D721Med (cell line): Measurements from ENCODE around the gene AP1S1.
"Not testable (repeated sequence)": the region's sequence is repeated elsewhere in the genome, so short reads cannot be mapped to it uniquely, and the experiment has no call there.

Source experiments
- DNase-seq: peaks from one replicate; pipeline ENCODE4 v3.0.0; 2011; ENCODE audit warnings: low spot score; ENCODE audit not compliant: insufficient read length
- FAIRE-seq: peaks from 2 replicates; lab custom pipeline; 2011; peaks lifted over from hg19 to GRCh38; lab: Jason Lieb, UNC
- TF ChIP-seq, protein P1 (sequence below): IDR thresholded peaks from 2 replicates; pipeline ENCODE4 v1.5.1; 2012; ENCODE audit warnings: mild to moderate bottlenecking, control low read depth; ENCODE audit not compliant: insufficient read depth; ENCODE audit errors: missing control alignments

Gene AP1S1

GRCh38 chr7:101125989-101126650, 28.2 kb upstream of the AP1S1 start:
- TF ChIP-seq, protein P1, sequence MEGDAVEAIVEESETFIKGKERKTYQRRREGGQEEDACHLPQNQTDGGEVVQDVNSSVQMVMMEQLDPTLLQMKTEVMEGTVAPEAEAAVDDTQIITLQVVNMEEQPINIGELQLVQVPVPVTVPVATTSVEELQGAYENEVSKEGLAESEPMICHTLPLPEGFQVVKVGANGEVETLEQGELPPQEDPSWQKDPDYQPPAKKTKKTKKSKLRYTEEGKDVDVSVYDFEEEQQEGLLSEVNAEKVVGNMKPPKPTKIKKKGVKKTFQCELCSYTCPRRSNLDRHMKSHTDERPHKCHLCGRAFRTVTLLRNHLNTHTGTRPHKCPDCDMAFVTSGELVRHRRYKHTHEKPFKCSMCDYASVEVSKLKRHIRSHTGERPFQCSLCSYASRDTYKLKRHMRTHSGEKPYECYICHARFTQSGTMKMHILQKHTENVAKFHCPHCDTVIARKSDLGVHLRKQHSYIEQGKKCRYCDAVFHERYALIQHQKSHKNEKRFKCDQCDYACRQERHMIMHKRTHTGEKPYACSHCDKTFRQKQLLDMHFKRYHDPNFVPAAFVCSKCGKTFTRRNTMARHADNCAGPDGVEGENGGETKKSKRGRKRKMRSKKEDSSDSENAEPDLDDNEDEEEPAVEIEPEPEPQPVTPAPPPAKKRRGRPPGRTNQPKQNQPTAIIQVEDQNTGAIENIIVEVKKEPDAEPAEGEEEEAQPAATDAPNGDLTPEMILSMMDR = no peak
- DNase-seq (no peak), FAIRE-seq (no peak)

GRCh38 chr7:101126651-101127459, 27.4 kb upstream of the AP1S1 start, which contains the start of gene SERPINE1:
TSS of gene SERPINE1 (plus strand) at chr7:101127104. CDS start at chr7:101128394, 1,290 bp downstream.
- FAIRE-seq = no peak
- TF ChIP-seq, protein P1 = no peak
- no peak for DNase-seq

DNA sequence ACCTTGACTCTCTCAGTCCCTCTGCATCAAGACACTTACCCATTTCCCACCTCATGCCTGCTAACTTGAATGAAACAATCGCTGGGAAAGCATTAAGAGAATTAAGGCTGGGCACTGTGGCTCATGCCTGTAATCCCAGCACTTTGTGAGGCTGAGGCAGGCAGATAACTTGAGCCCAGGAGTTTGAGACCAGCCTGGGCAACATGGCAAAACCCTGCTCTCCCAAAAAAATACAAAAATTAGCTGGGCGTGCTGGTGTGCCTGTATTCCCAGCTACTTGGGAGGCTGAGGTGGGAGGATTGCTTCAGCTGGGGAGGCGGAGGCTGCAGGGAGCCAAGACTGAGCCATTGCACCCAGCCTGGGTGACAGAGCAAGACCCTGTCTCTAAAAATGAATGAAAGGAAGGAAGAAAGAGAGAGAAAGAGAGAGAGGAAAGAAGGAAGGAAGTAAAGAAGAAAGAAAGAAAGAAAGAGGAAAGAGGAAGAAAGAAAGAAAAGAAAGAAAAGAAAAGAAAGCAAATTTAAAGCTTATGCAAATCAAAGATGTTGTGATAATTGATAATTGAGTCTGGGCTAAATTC, 26.7 kb upstream of the AP1S1 start:
- FAIRE-seq (no peak), DNase-seq (no peak)
- TF ChIP-seq, protein P1 = no peak

DNA sequence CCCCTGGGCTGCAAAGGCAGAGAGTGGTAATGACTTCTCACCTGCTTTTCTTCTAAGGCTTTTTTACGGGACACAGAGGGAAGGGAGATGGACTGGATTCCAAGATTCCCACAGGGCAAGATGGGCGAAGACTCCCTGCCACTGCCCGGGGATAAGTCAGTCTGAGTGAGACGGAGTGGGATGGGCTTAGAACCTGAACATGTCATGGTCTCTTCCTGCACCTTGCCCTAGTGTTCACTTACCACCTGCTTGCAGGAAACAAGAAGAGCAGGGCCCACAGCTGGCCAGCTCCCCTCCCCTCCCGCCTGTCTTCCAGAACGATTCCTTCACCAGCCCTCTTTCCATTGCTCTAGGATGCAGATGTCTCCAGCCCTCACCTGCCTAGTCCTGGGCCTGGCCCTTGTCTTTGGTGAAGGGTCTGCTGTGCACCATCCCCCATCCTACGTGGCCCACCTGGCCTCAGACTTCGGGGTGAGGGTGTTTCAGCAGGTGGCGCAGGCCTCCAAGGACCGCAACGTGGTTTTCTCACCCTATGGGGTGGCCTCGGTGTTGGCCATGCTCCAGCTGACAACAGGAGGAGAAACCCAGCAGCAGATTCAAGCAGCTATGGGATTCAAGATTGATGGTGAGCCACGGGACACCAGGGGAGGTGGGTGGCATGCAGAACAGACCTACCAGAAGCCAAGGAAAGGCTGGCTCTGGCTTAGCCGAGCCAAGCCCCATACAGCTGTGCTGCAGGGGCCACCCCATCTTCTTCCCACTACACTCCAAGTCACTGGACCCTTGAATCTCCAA, 26.0 kb upstream of the AP1S1 start:
- DNase-seq (no peak), FAIRE-seq (no peak)
- TF ChIP-seq, protein P1 = no peak

DNA sequence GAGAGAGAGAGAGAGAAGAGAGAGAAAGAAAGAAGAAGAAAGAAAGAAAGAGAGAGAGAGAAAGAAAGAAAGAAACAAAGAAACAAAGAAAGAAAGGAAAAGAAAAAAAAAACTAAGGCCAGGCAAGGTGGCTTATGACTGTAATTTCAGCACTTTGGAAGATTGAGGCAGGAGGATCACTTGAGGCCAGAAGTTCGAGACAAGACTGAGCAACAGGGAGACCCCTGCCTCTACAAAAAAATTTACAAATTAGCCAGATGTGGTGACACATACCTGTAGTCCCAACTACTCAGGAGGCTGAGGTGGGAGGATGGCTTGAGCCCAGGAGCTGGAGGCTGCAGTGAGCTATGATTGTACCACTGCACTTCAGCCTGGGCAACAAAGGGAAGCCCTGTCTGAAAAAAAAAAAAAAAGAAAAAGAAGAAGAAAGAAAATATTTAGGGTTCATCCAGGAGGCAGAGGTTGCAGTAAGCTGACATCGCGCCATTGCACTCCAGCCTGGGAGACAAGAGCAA, 24.6 kb upstream of the AP1S1 start:
- no peak for DNase-seq
- TF ChIP-seq, protein P1 = no peak
- no peak for FAIRE-seq

DNA sequence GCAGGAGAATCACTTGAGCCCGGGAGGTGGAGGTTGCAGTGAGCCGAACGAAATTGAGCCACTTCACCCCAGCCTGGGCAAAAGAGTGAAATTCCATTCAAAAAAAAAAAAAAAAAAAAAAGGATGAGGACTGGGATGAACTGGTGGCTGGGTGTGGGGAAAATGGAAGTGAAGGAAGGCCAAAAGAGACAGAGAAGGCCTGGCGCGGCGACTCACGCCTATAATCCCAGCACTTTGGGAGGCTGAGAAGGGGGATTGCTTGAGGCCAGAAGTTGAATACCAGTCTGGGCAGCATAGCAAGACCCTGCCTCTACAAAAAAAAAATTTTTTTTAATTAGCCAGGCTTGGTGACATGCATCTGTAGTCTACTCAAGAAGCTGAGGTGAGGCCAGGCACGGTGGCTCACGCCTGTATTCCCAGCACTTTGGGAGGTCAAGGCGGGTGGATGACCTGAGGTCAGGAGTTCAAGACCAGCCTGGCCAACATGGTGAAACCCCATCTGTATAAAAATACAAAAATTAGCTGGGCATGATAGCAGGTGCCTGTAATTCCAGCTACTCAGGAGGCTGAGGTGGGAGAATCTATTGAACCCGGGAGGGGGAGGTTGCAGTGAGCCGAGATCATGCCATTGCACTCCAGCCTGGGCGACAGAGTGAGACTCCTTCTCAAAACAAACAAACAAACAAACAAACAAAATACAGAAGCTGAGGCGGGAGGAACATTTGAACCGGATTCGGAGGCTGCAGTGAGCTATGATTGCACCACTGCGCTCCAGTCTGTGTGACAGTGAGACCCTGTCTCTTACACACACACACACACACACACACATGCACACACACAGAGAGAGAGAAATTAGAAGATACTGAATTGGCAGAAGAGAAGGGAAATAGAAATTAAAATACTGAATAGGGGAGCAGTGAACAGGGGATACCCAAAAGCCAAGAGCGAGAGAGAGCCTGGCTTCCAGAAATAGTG, 21.4 kb upstream of the AP1S1 start:
- not testable (repeated sequence) for FAIRE-seq, DNase-seq
